HepG2 (cell line): ENCODE results near the gene IL17C. TPM values are rescaled to one million over a fixed set of nuclear protein-coding genes. Genes with fewer than 3 reads are reported as not detected.
A peak's percentile ranks its signal among the peaks of the same experiment; 100 is the strongest.

Experiments
- ARID2 ChIP-seq: sonication (generic); formaldehyde crosslinking; IDR thresholded peaks from 2 replicates; pipeline ENCODE4 v1.8.1; 2022; ENCODE audit warnings: mild to moderate bottlenecking, missing genetic modification reagents, borderline replicate concordance
- FOXJ3 ChIP-seq: sonication (generic); formaldehyde crosslinking; IDR thresholded peaks from 2 replicates; pipeline ENCODE4 v1.4.0; 2020; ENCODE audit warnings: missing genetic modification reagents, mild to moderate bottlenecking, borderline replicate concordance
- HNRNPUL1 ChIP-seq: fragments of 200-400 bp; formaldehyde crosslinking; IDR thresholded peaks from 2 replicates; pipeline ENCODE4 v1.6.1; 2017; ENCODE audit warnings: low read depth, mild to moderate bottlenecking, low read length, moderate library complexity
- KDM1A ChIP-seq: IDR thresholded peaks from 2 replicates; pipeline ENCODE4 v1.6.1; 2016; ENCODE audit warnings: missing compliant biosample characterization
- NFKB2 ChIP-seq: sonication (generic); formaldehyde crosslinking; IDR thresholded peaks from 2 replicates; pipeline ENCODE4 v1.4.0; 2020; ENCODE audit warnings: missing genetic modification reagents, borderline replicate concordance
- NRL ChIP-seq: sonication (generic); formaldehyde crosslinking; IDR thresholded peaks from 2 replicates; pipeline ENCODE4 v1.5.0; 2020; ENCODE audit warnings: missing genetic modification reagents, mild to moderate bottlenecking, moderate library complexity, borderline replicate concordance
- PAF1 ChIP-seq: IDR thresholded peaks from 2 replicates; pipeline ENCODE4 v1.6.1; 2016; ENCODE audit warnings: missing genetic modification reagents, missing compliant biosample characterization
- RERE ChIP-seq: IDR thresholded peaks from 2 replicates; pipeline ENCODE4 v1.6.1; 2016; ENCODE audit warnings: low read depth, missing genetic modification reagents, missing compliant biosample characterization
- SIX4 ChIP-seq: sonication (generic); formaldehyde crosslinking; IDR thresholded peaks from 2 replicates; pipeline ENCODE4 v1.4.0; 2020; ENCODE audit warnings: missing genetic modification reagents
- TARDBP ChIP-seq: sonication (generic); formaldehyde crosslinking; IDR thresholded peaks from 2 replicates; pipeline ENCODE4 v1.8.0; 2022; ENCODE audit warnings: mild to moderate bottlenecking, missing genetic modification reagents
- ZBTB4 ChIP-seq: sonication (generic); formaldehyde crosslinking; IDR thresholded peaks from 2 replicates; pipeline ENCODE4 v1.4.0; 2020; ENCODE audit warnings: missing genetic modification reagents, mild to moderate bottlenecking, borderline replicate concordance
- ZEB1 ChIP-seq: IDR thresholded peaks from 2 replicates; pipeline ENCODE4 v1.6.1; 2012; ENCODE audit warnings: mild to moderate bottlenecking, low read depth, inconsistent platforms; ENCODE audit not compliant: insufficient replicate concordance
- ZKSCAN1 ChIP-seq: fragments of 150-350 bp; IDR thresholded peaks from 2 replicates; pipeline ENCODE4 v1.6.1; 2014; ENCODE audit warnings: low read length
- ZNF17 ChIP-seq: sonication (generic); formaldehyde crosslinking; IDR thresholded peaks from 2 replicates; pipeline ENCODE4 v1.5.0; 2020; ENCODE audit warnings: mild to moderate bottlenecking, missing genetic modification reagents
- ZSCAN9 ChIP-seq: IDR thresholded peaks from 2 replicates; pipeline ENCODE4 v1.6.1; 2016; ENCODE audit warnings: borderline replicate concordance
- polyA plus RNA-seq, 8 experiments: library from polyadenylated mRNA; depleted of rRNA in 3 of 8; stranded (reverse) in 7 of 8; unstranded in 1 of 8; fragments of >200 nt; fragmentation: Illumina TruSeq in 4 of 8; extraction: Trizol in 4 of 8; gene quantifications; 2 replicates each; pipeline versions ENCODE4 v1.2.1 to v1.2.3, GENCODE V29; 2011 to 2016; ENCODE audit warnings: low read depth in 4 of 8, missing spikeins in 1 of 8, mixed read lengths in 1 of 8; ENCODE audit not compliant: insufficient read depth in 1 of 8
- total RNA-seq, 5 experiments: library from RNA; depleted of rRNA; stranded (reverse); fragments of >200 nt; fragmentation: Illumina TruSeq; extraction: Trizol; gene quantifications; 2 replicates each; pipeline ENCODE4 v1.2.3, GENCODE V29; 2016; ENCODE audit warnings: low read depth in 1 of 5
- TF ChIP-seq, protein P1 (sequence below), 2 experiments: IDR thresholded peaks; 2 replicates each; pipeline ENCODE4 v1.6.1; 2011 to 2012; ENCODE audit warnings: low read length in 2 of 2, borderline replicate concordance in 1 of 2, low read depth in 1 of 2, mild to moderate bottlenecking in 1 of 2, moderate library complexity in 1 of 2

IL17C gene
- total and polyA plus RNA-seq, 2 of the 13 experiments (the other 11 are each of a cell fraction or from before 2014, with no cell fraction given) = not detected

GRCh38 chr16:88685156-88686061 is 47.0 kb downstream of the IL17C start (continued):
- TF ChIP-seq RERE (no peak), ZNF17 (CRISPR knock-in tag) (no peak), NFKB2 (no peak), KDM1A (no peak), TARDBP (CRISPR knock-in tag) (no peak), PAF1 (CRISPR knock-in tag) (no peak), FOXJ3 (CRISPR knock-in tag) (no peak), ZKSCAN1 (no peak), HNRNPUL1 (no peak), NRL (CRISPR knock-in tag) (0 out of 2 replicates have a peak, but pooled peaks have one; percentile 34), ZBTB4 (CRISPR knock-in tag) (no peak), ZSCAN9 (CRISPR knock-in tag) (no peak), ARID2 (CRISPR knock-in tag) (0 out of 2 replicates have a peak, but pooled peaks have one; percentile 35), ZEB1 (no peak), SIX4 (CRISPR knock-in tag) (no peak)
- TF ChIP-seq, protein P1, sequence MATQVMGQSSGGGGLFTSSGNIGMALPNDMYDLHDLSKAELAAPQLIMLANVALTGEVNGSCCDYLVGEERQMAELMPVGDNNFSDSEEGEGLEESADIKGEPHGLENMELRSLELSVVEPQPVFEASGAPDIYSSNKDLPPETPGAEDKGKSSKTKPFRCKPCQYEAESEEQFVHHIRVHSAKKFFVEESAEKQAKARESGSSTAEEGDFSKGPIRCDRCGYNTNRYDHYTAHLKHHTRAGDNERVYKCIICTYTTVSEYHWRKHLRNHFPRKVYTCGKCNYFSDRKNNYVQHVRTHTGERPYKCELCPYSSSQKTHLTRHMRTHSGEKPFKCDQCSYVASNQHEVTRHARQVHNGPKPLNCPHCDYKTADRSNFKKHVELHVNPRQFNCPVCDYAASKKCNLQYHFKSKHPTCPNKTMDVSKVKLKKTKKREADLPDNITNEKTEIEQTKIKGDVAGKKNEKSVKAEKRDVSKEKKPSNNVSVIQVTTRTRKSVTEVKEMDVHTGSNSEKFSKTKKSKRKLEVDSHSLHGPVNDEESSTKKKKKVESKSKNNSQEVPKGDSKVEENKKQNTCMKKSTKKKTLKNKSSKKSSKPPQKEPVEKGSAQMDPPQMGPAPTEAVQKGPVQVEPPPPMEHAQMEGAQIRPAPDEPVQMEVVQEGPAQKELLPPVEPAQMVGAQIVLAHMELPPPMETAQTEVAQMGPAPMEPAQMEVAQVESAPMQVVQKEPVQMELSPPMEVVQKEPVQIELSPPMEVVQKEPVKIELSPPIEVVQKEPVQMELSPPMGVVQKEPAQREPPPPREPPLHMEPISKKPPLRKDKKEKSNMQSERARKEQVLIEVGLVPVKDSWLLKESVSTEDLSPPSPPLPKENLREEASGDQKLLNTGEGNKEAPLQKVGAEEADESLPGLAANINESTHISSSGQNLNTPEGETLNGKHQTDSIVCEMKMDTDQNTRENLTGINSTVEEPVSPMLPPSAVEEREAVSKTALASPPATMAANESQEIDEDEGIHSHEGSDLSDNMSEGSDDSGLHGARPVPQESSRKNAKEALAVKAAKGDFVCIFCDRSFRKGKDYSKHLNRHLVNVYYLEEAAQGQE (IDR thresholded peaks at IDR 0.05; ENCODE audit: borderline replicate concordance in 1 of 2, low read depth in 1 of 2, low read length in 2 of 2) = no peak
- TF ChIP-seq, all 625 proteins: peak for 60
